ENCODE data around the gene STXBP6.

Gene STXBP6

DNA sequence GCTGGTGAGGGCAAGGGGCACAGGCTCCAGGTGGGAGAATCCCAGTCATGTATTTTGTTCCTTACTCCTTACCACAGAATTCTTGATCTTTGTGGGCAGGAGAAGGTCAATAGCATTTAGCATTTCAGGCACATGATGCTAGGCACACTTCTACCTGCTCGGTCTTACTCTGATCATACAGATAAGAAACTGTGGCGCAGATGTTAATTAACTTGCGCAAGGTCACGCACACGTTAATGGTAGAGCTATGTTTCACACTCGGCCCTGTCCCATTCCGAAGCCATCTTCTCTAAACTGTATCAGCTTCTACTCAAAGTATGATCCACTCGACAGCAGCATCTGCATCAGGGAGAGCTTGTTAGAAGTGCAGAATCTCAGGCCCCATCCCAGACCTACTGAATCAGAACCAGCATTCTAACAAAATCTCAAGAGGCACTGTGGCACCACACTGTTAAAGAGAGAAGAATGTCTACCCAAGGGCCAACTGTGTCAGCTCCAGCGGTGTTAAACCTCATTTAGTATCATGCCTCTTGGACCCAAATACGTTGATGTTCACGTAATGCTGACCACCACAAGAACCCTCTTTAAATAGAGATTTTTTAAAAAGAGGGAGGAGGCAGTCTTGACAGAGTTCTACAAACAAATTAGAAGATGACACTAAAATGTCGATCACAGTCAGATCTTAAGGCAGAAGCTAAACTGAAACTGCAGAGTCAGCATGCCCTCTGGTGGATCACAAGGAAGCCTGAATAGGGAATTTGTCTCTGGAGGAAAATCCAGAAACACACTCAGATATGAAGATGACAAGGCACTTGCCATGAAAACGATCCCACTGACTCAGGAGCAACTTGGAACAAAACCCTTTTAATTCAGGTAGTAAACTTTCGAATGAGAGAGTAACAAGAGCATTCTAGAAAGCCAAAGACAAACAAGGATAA is 7.3 kb downstream of the STXBP6 start:
- DNase-seq (ENCODE audit: low read depth), result peak; percentile 9
- TF ChIP-seq MAX (IDR thresholded peaks at IDR 0.05; ENCODE audit: low read depth, low read length), result no peak
- no peak for TF ChIP-seq POLR2A (IDR thresholded peaks at IDR 0.05; ENCODE audit: extremely low read depth, insufficient read length)
- TF ChIP-seq MYC (IDR thresholded peaks at IDR 0.05; ENCODE audit: low read depth, low read length), result no peak
- no peak for TF ChIP-seq CTCF (IDR thresholded peaks at IDR 0.05; ENCODE audit: low read depth, low read length)
- no peak overlapping the region for H3K4me3 ChIP-seq (ENCODE audit: low read depth, low read length)

GRCh38 chr14:25041898-25042297 is 8.0 kb downstream of the STXBP6 start:
- H3K4me3 ChIP-seq (ENCODE audit: low read depth, low read length), result no peak overlapping the region
- TF ChIP-seq MYC (IDR thresholded peaks at IDR 0.05; ENCODE audit: low read depth, low read length) (no peak), CTCF (IDR thresholded peaks at IDR 0.05; ENCODE audit: low read depth, low read length) (no peak), MAX (IDR thresholded peaks at IDR 0.05; ENCODE audit: low read depth, low read length) (no peak), POLR2A (IDR thresholded peaks at IDR 0.05; ENCODE audit: extremely low read depth, insufficient read length) (no peak)
- DNase-seq (ENCODE audit: low read depth), result no peak

- no peak for DNase-seq (ENCODE audit: low read depth)
- H3K4me3 ChIP-seq (ENCODE audit: low read depth, low read length), result no peak overlapping the region
- TF ChIP-seq MAX (IDR thresholded peaks at IDR 0.05; ENCODE audit: low read depth, low read length), result no peak
- TF ChIP-seq CTCF (IDR thresholded peaks at IDR 0.05; ENCODE audit: low read depth, low read length), result no peak
- TF ChIP-seq POLR2A (IDR thresholded peaks at IDR 0.05; ENCODE audit: extremely low read depth, insufficient read length), result no peak
- TF ChIP-seq MYC (IDR thresholded peaks at IDR 0.05; ENCODE audit: low read depth, low read length), result no peak
Observed at GRCh38 chr14:25041484-25041883, 8.5 kb downstream of the STXBP6 start.

- DNase-seq (ENCODE audit: low read depth), result no peak
- no peak for TF ChIP-seq MYC (IDR thresholded peaks at IDR 0.05; ENCODE audit: low read depth, low read length)
- no peak for TF ChIP-seq MAX (IDR thresholded peaks at IDR 0.05; ENCODE audit: low read depth, low read length)
- TF ChIP-seq CTCF (IDR thresholded peaks at IDR 0.05; ENCODE audit: low read depth, low read length), result no peak
- no peak for TF ChIP-seq POLR2A (IDR thresholded peaks at IDR 0.05; ENCODE audit: extremely low read depth, insufficient read length)
- H3K4me3 ChIP-seq (ENCODE audit: low read depth, low read length), result no peak overlapping the region
Observed at GRCh38 chr14:25039933-25040332, 10.0 kb downstream of the STXBP6 start.

- H3K4me3 ChIP-seq (ENCODE audit: low read depth, low read length), result no peak overlapping the region
- TF ChIP-seq POLR2A (IDR thresholded peaks at IDR 0.05; ENCODE audit: extremely low read depth, insufficient read length) (no peak), MAX (IDR thresholded peaks at IDR 0.05; ENCODE audit: low read depth, low read length) (no peak), CTCF (IDR thresholded peaks at IDR 0.05; ENCODE audit: low read depth, low read length) (no peak), MYC (IDR thresholded peaks at IDR 0.05; ENCODE audit: low read depth, low read length) (no peak)
- DNase-seq (ENCODE audit: low read depth), result no peak
Observed at GRCh38 chr14:25038044-25038668, 11.8 kb downstream of the STXBP6 start.

All from NB4 (cell line).